Liver (tissue), 9 donors: ENCODE data around the gene IQSEC2. TPM values are rescaled to one million over a fixed set of nuclear protein-coding genes. Genes with fewer than 3 reads are reported as not detected.

Source experiments
- DNase-seq: peaks from one replicate; pipeline ENCODE4 v3.0.0-alpha.2; 2017; ENCODE audit warnings: low spot score
- H3K27ac ChIP-seq, 2 donors: one replicate each; pipeline ENCODE4 v1.7.0; 2013; ENCODE audit warnings: inconsistent platforms in 2 of 2, low read length in 2 of 2, control low read depth in 1 of 2, low read depth in 1 of 2, mild to moderate bottlenecking in 1 of 2
- H3K27me3 ChIP-seq, 4 donors: one replicate each; pipeline versions ENCODE4 v1.6.1 to v1.7.0; 2013; ENCODE audit warnings: low read length in 3 of 4, inconsistent platforms in 1 of 4, mild to moderate bottlenecking in 1 of 4, moderate library complexity in 1 of 4; ENCODE audit not compliant: control insufficient read depth in 4 of 4, insufficient read depth in 4 of 4
- H3K36me3 ChIP-seq, 4 donors: one replicate each; pipeline versions ENCODE4 v1.6.1 to v1.7.0; 2013; ENCODE audit warnings: low read length in 3 of 4, mild to moderate bottlenecking in 3 of 4, low read depth in 1 of 4, moderate library complexity in 1 of 4; ENCODE audit not compliant: control insufficient read depth in 4 of 4, insufficient read depth in 3 of 4
- H3K4me1 ChIP-seq, 4 donors: one replicate each; pipeline versions ENCODE4 v1.6.1 to v1.7.0; 2013; ENCODE audit warnings: low read length in 3 of 4, mild to moderate bottlenecking in 3 of 4, moderate library complexity in 1 of 4; ENCODE audit not compliant: control insufficient read depth in 4 of 4, insufficient read depth in 4 of 4
- H3K4me3 ChIP-seq, 3 donors: one replicate each; pipeline versions ENCODE4 v1.6.1 to v1.7.0; 2013; ENCODE audit warnings: low read length in 3 of 3, control low read depth in 1 of 3, low read depth in 1 of 3, mild to moderate bottlenecking in 1 of 3
- H3K9ac ChIP-seq, 2 donors: one replicate each; pipeline ENCODE4 v1.7.0; 2013; ENCODE audit warnings: low read length in 2 of 2, mild to moderate bottlenecking in 2 of 2, moderate library complexity in 2 of 2, control low read depth in 1 of 2, low read depth in 1 of 2
- H3K9me3 ChIP-seq, 4 donors: one replicate each; pipeline versions ENCODE4 v1.6.1 to v1.7.0; 2013; ENCODE audit warnings: low read length in 3 of 4; ENCODE audit not compliant: control insufficient read depth in 4 of 4
- ATF3 ChIP-seq: IDR thresholded peaks from 2 replicates; pipeline ENCODE4 v1.6.1; 2016; ENCODE audit warnings: antibody characterized with exemption
- CTCF ChIP-seq: fragments of 150-350 bp; IDR thresholded peaks from 2 replicates; pipeline ENCODE4 v1.5.1; 2017; ENCODE audit warnings: improper control_type of control experiment, low read depth, low read length; ENCODE audit not compliant: missing input control
- EGR1 ChIP-seq, 2 donors: IDR thresholded peaks; 2 replicates each; pipeline ENCODE4 v1.6.1; 2016 to 2018; ENCODE audit warnings: antibody characterized with exemption in 2 of 2, low read depth in 2 of 2
- FOXA1 ChIP-seq: IDR thresholded peaks from 2 replicates; pipeline ENCODE4 v1.6.1; 2016; ENCODE audit warnings: antibody characterized with exemption
- FOXA2 ChIP-seq: IDR thresholded peaks from 2 replicates; pipeline ENCODE4 v1.6.1; 2016; ENCODE audit warnings: antibody characterized with exemption
- GABPA ChIP-seq, 2 donors: IDR thresholded peaks in 1 of 2; conservative IDR thresholded peaks in 1 of 2; 2 replicates each; pipeline ENCODE4 v1.6.1; 2016; ENCODE audit warnings: antibody characterized with exemption in 2 of 2, mild to moderate bottlenecking in 1 of 2, moderate library complexity in 1 of 2
- HNF4A ChIP-seq, 2 donors: conservative IDR thresholded peaks; 2 replicates each; pipeline ENCODE4 v1.6.1; 2016; ENCODE audit warnings: antibody characterized with exemption in 2 of 2, mild to moderate bottlenecking in 2 of 2
- HNF4G ChIP-seq: IDR thresholded peaks from 2 replicates; pipeline ENCODE4 v1.6.1; 2016; ENCODE audit warnings: antibody characterized with exemption
- JUND ChIP-seq, 2 donors: IDR thresholded peaks; 2 replicates each; pipeline ENCODE4 v1.6.1; 2016; ENCODE audit warnings: antibody characterized with exemption in 2 of 2
- MAX ChIP-seq: IDR thresholded peaks from 2 replicates; pipeline ENCODE4 v1.6.1; 2016; ENCODE audit warnings: antibody characterized with exemption
- NR2F2 ChIP-seq: IDR thresholded peaks from 2 replicates; pipeline ENCODE4 v1.6.1; 2016; ENCODE audit warnings: antibody characterized with exemption
- RAD21 ChIP-seq, 2 donors: IDR thresholded peaks; 2 replicates each; pipeline ENCODE4 v1.6.1; 2016; ENCODE audit warnings: antibody characterized with exemption in 2 of 2, mild to moderate bottlenecking in 2 of 2
- REST ChIP-seq: IDR thresholded peaks from 2 replicates; pipeline ENCODE4 v1.6.1; 2016; ENCODE audit warnings: antibody characterized with exemption, mild to moderate bottlenecking
- RXRA ChIP-seq, 2 donors: IDR thresholded peaks; 2 replicates each; pipeline ENCODE4 v1.6.1; 2017 to 2018; ENCODE audit warnings: antibody characterized with exemption in 2 of 2, mild to moderate bottlenecking in 1 of 2
- SP1 ChIP-seq: IDR thresholded peaks from 2 replicates; pipeline ENCODE4 v1.6.1; 2018; ENCODE audit warnings: antibody characterized with exemption, mild to moderate bottlenecking
- TAF1 ChIP-seq: conservative IDR thresholded peaks from 2 replicates; pipeline ENCODE4 v1.6.1; 2016; ENCODE audit warnings: antibody characterized with exemption, mild to moderate bottlenecking
- YY1 ChIP-seq: IDR thresholded peaks from 2 replicates; pipeline ENCODE4 v1.6.1; 2016; ENCODE audit warnings: antibody characterized with exemption, mild to moderate bottlenecking
- ZBTB33 ChIP-seq: IDR thresholded peaks from 2 replicates; pipeline ENCODE4 v1.6.1; 2016; ENCODE audit warnings: antibody characterized with exemption
- WGBS: extraction: QIAGEN DNeasy Blood & Tissue Kit; methylation state at CpG from one replicate; pipeline ENCODE4 v1.1.7; 2013; 5-methylcytosine and 5-hydroxymethylcytosine counted together
- polyA plus RNA-seq, 2 donors: library from polyadenylated mRNA; stranded (reverse) in 1 of 2; unstranded in 1 of 2; fragments of 200-250 nt in 1 of 2; fragments of >200 nt in 1 of 2; fragmentation: Nextera tagmentation in 1 of 2; extraction: Ambion mirVana in 1 of 2; gene quantifications; one replicate each; pipeline versions ENCODE4 v1.2.1 to v1.2.3, GENCODE V29; 2013 to 2015
- total RNA-seq, 2 donors: library from RNA; depleted of rRNA; stranded (reverse); fragments of >200 nt; gene quantifications; one replicate each; pipeline ENCODE4 v1.2.3, GENCODE V29; 2014
- donor health status: healthy.
- donor health status: healthy.
- donor health status: healthy.
- donor health status: healthy.
- donor health status: healthy.

The IQSEC2 gene
- total and polyA plus RNA-seq, 4 donors, result 0.40 to 2.1 (median 1.4) TPM

- Histone ChIP-seq H3K4me1 (peaks cover 0 to 11% (median under 1%) of the 10 kb centered on the region in 4 donors), H3K36me3 (no peaks in the 10 kb centered on the region), H3K4me3 (no peak overlapping the region), H3K9me3 (no peaks in the 10 kb centered on the region), H3K27me3 (no peaks in the 10 kb centered on the region), H3K27ac (no peak overlapping the region), H3K9ac (no peak overlapping the region)
- DNase-seq, result peak; percentile 49
- TF ChIP-seq FOXA2 (no peak), YY1 (no peak), EGR1 (IDR thresholded peaks at IDR 0.05; ENCODE audit: low read depth in 2 of 2) (no peak), RAD21 (IDR thresholded peaks at IDR 0.05) (peak; percentile 51 to 81), CTCF (peak; percentile 72), GABPA (IDR thresholded peaks at IDR 0.05 in 1 of 2, conservative IDR thresholded peaks at IDR 0.05 in 1 of 2) (no peak), ZBTB33 (no peak)
- 43% methylated on average over 8 of the region's 8 CpGs for WGBS
Measured at GRCh38 chrX:53284684-53285447, 3.5 kb upstream of the IQSEC2 start.

- no peak for DNase-seq
- Histone ChIP-seq H3K4me3 (no peak overlapping the region), H3K27ac (no peak overlapping the region), H3K9ac (no peak overlapping the region), H3K9me3 (no peaks in the 10 kb centered on the region), H3K4me1 (peaks cover 0 to 11% (median under 1%) of the 10 kb centered on the region in 4 donors), H3K27me3 (no peaks in the 10 kb centered on the region), H3K36me3 (no peaks in the 10 kb centered on the region)
- TF ChIP-seq ATF3 (no peak), HNF4A (conservative IDR thresholded peaks at IDR 0.05) (no peak), MAX (no peak), ZBTB33 (no peak), FOXA2 (no peak), YY1 (no peak), TAF1 (no peak), RAD21 (IDR thresholded peaks at IDR 0.05) (no peak), REST (no peak), SP1 (no peak), HNF4G (no peak), CTCF (no peak), EGR1 (IDR thresholded peaks at IDR 0.05; ENCODE audit: low read depth in 2 of 2) (no peak), NR2F2 (no peak), FOXA1 (no peak), RXRA (IDR thresholded peaks at IDR 0.05) (no peak), GABPA (IDR thresholded peaks at IDR 0.05 in 1 of 2, conservative IDR thresholded peaks at IDR 0.05 in 1 of 2) (no peak), JUND (IDR thresholded peaks at IDR 0.05) (no peak)
- WGBS, result 83% methylated on average over 3 of the region's 3 CpGs
Measured at GRCh38 chrX:53283567-53283966, 2.2 kb upstream of the IQSEC2 start.
